ENCODE data around the gene LIPT2. TPM values are rescaled to one million over a fixed set of nuclear protein-coding genes. Genes with fewer than 3 reads are reported as not detected.

The LIPT2 gene
- total RNA-seq, 4 donors from 2014 or later = 13.8 to 25.8 (median 16.3) TPM

DNA sequence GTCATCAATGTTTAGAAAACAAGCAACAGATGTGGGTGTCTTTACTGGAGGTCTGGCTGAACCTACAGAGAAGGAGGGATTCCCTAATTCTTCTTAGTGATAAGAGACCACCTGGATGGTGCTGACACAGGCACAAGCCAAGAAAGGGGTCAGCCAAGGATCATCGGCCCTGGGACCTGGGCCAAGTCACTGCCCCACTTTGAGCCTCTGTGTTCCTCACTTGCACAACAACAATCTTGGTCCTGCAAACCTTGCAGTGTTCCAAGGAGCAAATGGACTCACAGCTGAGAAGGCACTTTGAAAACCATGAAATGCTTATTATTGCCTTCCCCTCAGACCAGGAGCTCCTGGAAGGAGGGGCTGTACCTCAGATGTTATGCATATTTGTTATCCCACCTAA lies 19.2 kb downstream of the LIPT2 start:
- Histone ChIP-seq H3K9me3 (no peaks in the 10 kb centered on the region), H3K27ac (no peak overlapping the region), H3K27me3 (no peaks in the 10 kb centered on the region), H3K4me1 (peaks cover 0 to 8% of the 10 kb centered on the region in 2 donors), H3K4me3 (replicated peaks in 1 of 3) (no peak overlapping the region), H3K36me3 (no peaks in the 10 kb centered on the region)
- intact Hi-C loops (cut with DNase I) = no loop called here
- 0 to 22% methylated on average over 1 of the region's 1 CpG for WGBS, 2 donors
- DNase-seq = peak; percentile 20 to 42
- TF ChIP-seq POLR2A (IDR thresholded peaks at IDR 0.05) (no peak), CTCF (IDR thresholded peaks at IDR 0.05) (no peak)

DNA sequence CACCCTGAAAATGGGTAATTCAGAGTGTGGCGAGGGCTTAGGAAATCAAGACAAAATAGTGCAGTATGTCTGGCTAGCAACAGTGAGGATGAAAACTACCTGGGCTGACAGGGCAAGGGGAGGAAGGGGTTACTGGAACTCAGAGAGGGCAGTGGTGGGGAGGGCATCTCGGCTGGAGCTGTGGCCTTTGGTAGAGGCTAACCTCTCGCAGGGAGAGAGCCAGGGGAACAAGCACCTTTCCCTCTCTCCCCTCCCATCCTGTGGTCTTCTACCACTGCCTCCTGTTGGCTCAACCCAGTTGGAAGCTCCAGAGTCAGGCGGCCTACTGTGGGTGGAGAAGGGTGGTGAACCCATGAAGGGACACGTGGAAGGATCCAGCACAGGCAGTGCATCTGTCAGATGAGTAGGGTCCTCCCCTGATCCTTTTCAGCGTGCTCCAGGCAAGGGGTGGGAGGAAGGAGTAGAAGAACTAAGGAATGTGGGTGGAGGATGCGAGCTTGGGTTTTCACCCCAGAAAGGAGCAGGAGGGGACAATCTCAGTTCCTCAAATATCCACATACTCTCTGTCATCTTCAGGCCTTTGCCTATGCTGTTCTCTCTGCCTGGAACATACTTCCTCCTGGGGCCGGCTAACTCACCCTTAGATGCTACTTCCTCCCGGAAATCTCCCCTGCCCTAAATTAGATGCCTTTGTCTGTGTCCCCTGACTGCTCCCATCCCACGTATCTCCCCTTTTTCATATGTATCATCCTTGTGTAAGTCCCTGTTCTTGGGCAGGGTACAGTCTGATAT lies 19.9 kb downstream of the LIPT2 start:
- WGBS, 2 donors = 64 to 70% methylated on average over 10 of the region's 10 CpGs
- H3K27me3 ChIP-seq = no peaks in the 10 kb centered on the region
- intact Hi-C loops (cut with DNase I) = no loop called here
- no peaks in the 10 kb centered on the region for H3K9me3 ChIP-seq
- DNase-seq = no peak
- TF ChIP-seq POLR2A (IDR thresholded peaks at IDR 0.05) (no peak), CTCF (IDR thresholded peaks at IDR 0.05) (no peak)
- no peaks in the 10 kb centered on the region for H3K36me3 ChIP-seq
- H3K4me1 ChIP-seq = peaks cover 5 to 12% of the 10 kb centered on the region in 2 donors
- no peak overlapping the region for H3K4me3 ChIP-seq (replicated peaks in 1 of 3)
- H3K27ac ChIP-seq = no peak overlapping the region

DNA sequence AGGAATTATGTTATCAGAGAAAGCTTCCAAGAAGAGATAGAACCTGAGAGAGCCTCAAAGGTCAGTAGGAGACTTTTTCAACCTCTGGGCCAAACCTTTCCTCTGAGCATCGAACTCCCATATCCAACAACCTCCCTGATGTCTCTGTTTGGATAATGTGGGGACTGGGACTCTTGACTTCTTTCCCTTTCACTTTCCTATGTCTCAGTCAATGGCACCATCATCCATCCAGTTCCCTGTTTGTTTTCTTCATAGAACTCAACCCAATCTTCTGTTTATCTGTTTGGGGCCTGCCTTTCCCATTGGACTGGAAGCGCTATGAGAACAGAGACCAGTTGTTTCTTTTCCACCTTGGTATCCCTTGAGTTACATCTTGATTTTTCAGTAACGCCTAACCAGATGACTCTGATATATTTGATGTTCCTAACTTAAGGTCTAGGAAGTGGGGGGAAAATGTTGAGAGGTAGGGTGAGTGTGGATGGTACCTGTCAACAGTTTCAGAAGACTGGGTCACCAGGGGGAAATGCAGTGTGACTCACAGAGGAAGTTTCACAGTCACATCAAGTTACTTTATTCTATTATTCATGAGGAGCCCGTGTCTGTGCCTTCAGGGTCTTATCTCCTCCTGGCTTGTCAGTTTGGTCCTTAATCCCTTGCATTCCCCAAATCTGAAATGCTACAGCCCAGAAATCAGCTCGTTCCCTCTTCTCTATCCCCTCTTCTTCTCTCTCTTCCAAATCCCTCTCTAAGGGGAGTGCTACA lies 21.7 kb downstream of the LIPT2 start:
- no peak for DNase-seq
- H3K4me3 ChIP-seq (replicated peaks in 1 of 3) = no peak overlapping the region
- H3K27ac ChIP-seq = no peak overlapping the region
- TF ChIP-seq CTCF (IDR thresholded peaks at IDR 0.05) (no peak), POLR2A (IDR thresholded peaks at IDR 0.05) (no peak)
- no peaks in the 10 kb centered on the region for H3K27me3 ChIP-seq
- H3K4me1 ChIP-seq = peaks cover 16 to 24% of the 10 kb centered on the region in 2 donors
- no peaks in the 10 kb centered on the region for H3K9me3 ChIP-seq
- no peaks in the 10 kb centered on the region for H3K36me3 ChIP-seq
- intact Hi-C loops (cut with DNase I) = no loop called here
- WGBS, 2 donors = 79 to 85% methylated on average over 5 of the region's 5 CpGs

- H3K27me3 ChIP-seq = no peaks in the 10 kb centered on the region
- 92 to 95% methylated on average over 1 of the region's 1 CpG for WGBS, 2 donors
- intact Hi-C loops (cut with DNase I) = no loop called here
- H3K4me1 ChIP-seq = peaks cover 18 to 24% of the 10 kb centered on the region in 2 donors
- H3K9me3 ChIP-seq = no peaks in the 10 kb centered on the region
- H3K27ac ChIP-seq = no peak overlapping the region
- no peak overlapping the region for H3K4me3 ChIP-seq (replicated peaks in 1 of 3)
- no peak for TF ChIP-seq POLR2A (IDR thresholded peaks at IDR 0.05)
- no peak for TF ChIP-seq CTCF (IDR thresholded peaks at IDR 0.05)
- no peak for DNase-seq
- no peaks in the 10 kb centered on the region for H3K36me3 ChIP-seq
Measured at GRCh38 chr11:74471037-74471436, 22.5 kb downstream of the LIPT2 start.

- no peaks in the 10 kb centered on the region for H3K27me3 ChIP-seq
- TF ChIP-seq POLR2A (IDR thresholded peaks at IDR 0.05) (no peak), CTCF (IDR thresholded peaks at IDR 0.05) (no peak)
- peak; percentile 31 for DNase-seq
- WGBS, 2 donors = 39 to 41% methylated on average over 2 of the region's 2 CpGs
- no peaks in the 10 kb centered on the region for H3K36me3 ChIP-seq
- intact Hi-C loops (cut with DNase I) = no loop called here
- H3K9me3 ChIP-seq = no peaks in the 10 kb centered on the region
- H3K27ac ChIP-seq = no peak overlapping the region
- peaks cover 18 to 24% of the 10 kb centered on the region in 2 donors for H3K4me1 ChIP-seq
- H3K4me3 ChIP-seq (replicated peaks in 1 of 3) = no peak overlapping the region
Measured at GRCh38 chr11:74470526-74470925, 23.0 kb downstream of the LIPT2 start.

Measured in thyroid gland (tissue), 4 donors.